Cortex of kidney (tissue), 1 donor: ENCODE measurements around the gene CCNDBP1.
"Not testable (repeated sequence)": the region's sequence is repeated elsewhere in the genome, so short reads cannot be mapped to it uniquely, and the experiment has no call there.

ENCODE experiments used
- DNase-seq: peaks from one replicate; lab custom pipeline; 2025; lab: John Stamatoyannopoulos, UW

Gene CCNDBP1

GRCh38 chr15:43215961-43216360, 30.8 kb downstream of the CCNDBP1 start:
- DNase-seq = no peak

- DNase-seq = no peak
These were observed 33.9 kb downstream of the CCNDBP1 start for GRCh38 chr15:43218908-43219706.

GRCh38 chr15:43219929-43220928, 35.0 kb downstream of the CCNDBP1 start:
- DNase-seq = no peak

- DNase-seq = no peak
These were observed 35.8 kb downstream of the CCNDBP1 start, which contains the start of gene EPB42 for GRCh38 chr15:43220991-43221403. TSS of gene EPB42 (minus strand) at chr15:43221018. CDS start at chr15:43220825, 193 bp downstream.

- no peak for DNase-seq
These were observed 36.2 kb downstream of the CCNDBP1 start for GRCh38 chr15:43221422-43221821.

- no peak for DNase-seq
These were observed 40.2 kb downstream of the CCNDBP1 start for GRCh38 chr15:43225201-43225949.

- not testable (repeated sequence) for DNase-seq
These were observed 40.7 kb downstream of the CCNDBP1 start for GRCh38 chr15:43225950-43226255.

GRCh38 chr15:43226436-43227305, 41.5 kb downstream of the CCNDBP1 start:
- DNase-seq = no peak

GRCh38 chr15:43229977-43230376, 44.8 kb downstream of the CCNDBP1 start:
- DNase-seq = no peak

GRCh38 chr15:43230640-43231115, 45.5 kb downstream of the CCNDBP1 start:
- DNase-seq = no peak

- no peak for DNase-seq
These were observed 47.2 kb downstream of the CCNDBP1 start for GRCh38 chr15:43232289-43232874.

- no peak for DNase-seq
These were observed 50.3 kb downstream of the CCNDBP1 start for GRCh38 chr15:43235536-43235935.

- no peak for DNase-seq
These were observed 52.8 kb downstream of the CCNDBP1 start for GRCh38 chr15:43237842-43238470.

- no peak for DNase-seq
These were observed 53.5 kb downstream of the CCNDBP1 start for GRCh38 chr15:43238671-43239131.

GRCh38 chr15:43239732-43240491, 54.7 kb downstream of the CCNDBP1 start:
- no peak for DNase-seq

GRCh38 chr15:43241100-43241499, 55.9 kb downstream of the CCNDBP1 start:
- no peak for DNase-seq

- DNase-seq = no peak
These were observed 57.4 kb downstream of the CCNDBP1 start for GRCh38 chr15:43242616-43243015.

GRCh38 chr15:43243020-43243645, 57.9 kb downstream of the CCNDBP1 start:
- no peak for DNase-seq

GRCh38 chr15:43244092-43244491, 58.9 kb downstream of the CCNDBP1 start:
- no peak for DNase-seq
